GM21825 (cell line): ENCODE results near the gene DNAL4.

Experiments
- ATAC-seq: cut with Tn5 transposase; IDR thresholded peaks from one replicate; pipeline ENCODE4 v1.9.1; 2021; ENCODE audit warnings: mild to moderate bottlenecking, moderate library complexity; ENCODE audit not compliant: unreplicated experiment

Gene DNAL4

DNA sequence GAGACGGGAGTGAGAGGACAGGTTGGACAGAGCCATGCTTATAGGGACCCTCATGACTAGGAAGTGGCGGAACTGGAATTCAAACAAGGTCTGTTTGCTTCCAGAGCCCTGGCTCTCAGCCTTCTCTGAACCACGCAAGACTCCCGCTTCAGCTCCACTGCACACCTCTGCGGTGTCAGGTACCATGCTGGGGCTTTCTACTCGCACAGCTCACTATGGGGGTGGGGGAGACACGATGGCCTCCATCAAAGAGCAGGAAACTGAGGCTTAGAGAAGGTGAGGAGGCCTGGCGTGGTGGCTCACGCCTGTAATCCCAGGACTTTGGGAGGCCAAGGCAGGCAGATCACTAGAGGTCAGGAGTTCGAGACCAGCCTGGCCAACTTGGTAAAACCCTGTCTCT lies 52.4 kb downstream of the DNAL4 start:
- no peak for ATAC-seq

GRCh38 chr22:38741166-38741565 lies 52.8 kb downstream of the DNAL4 start:
- no peak for ATAC-seq

- ATAC-seq = no peak
These were observed 53.2 kb downstream of the DNAL4 start for GRCh38 chr22:38740754-38741153.

DNA sequence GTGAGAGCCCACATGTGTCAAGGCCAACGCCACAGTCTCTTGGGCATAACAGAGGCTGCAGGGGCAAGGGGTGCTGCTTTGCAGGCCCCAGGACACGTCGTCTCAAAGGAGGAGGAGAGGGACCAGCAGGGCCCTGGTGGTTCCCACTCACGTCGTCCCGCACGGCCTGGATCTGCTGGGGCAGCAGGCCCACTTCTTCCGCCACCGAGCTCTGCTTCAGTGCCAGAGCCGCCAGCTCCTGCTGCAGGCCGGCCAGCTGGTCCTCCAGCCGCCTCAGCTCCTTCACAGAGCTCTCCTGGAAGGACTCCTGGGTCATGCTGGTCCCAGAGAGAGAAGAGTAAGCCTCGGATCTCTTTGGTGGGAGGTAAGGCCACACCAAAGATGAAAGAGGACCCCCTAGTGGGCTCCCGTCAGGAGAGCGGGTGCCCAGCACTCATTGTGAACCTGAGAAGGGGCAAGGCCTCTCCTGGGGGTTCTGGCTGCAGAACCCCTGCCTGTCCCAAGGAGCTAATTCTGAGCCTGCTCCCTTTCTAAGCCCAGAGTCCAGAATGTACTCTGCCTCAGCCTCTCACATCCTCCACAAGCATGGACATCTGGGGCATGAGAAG lies 53.7 kb downstream of the DNAL4 start:
- ATAC-seq = no peak

DNA sequence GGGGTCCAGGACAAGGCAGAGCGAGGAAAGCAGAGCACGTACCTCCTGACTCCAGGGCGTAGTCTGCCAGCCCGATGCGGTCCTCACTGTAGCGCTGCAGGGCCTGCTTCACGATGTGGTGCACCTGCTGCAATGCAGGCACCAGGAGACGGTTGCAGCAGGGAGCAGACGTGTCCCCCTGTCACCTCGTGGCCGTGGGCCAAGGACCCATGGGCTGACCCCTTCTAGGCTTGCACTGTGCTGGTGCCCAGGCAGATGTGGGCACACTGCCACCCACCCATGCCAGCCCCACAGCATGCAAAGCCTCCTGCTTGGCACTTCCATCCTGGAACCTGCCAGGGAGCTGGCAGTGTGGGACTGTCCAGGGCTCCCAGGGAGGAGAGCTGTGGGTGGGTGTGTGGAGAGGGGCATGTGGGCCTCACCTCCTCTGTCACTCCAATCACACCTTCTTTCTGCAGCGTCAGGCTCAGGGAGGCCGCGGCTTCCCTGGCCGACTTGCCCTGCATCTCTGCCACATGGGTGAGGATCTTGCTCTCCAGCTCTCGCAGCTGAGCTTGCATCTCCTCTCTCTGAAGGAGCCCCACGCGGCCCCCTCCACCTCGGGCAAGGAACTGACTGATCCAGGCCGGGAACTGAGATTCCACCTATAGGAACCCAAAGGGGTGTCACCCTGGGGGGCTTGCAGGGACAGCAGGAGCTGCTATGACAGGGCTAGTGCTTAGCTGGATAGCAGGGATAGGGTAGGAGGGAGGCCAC lies 54.5 kb downstream of the DNAL4 start:
- no peak for ATAC-seq

- ATAC-seq = no peak
These were observed 55.4 kb downstream of the DNAL4 start for GRCh38 chr22:38738475-38739070.

DNA sequence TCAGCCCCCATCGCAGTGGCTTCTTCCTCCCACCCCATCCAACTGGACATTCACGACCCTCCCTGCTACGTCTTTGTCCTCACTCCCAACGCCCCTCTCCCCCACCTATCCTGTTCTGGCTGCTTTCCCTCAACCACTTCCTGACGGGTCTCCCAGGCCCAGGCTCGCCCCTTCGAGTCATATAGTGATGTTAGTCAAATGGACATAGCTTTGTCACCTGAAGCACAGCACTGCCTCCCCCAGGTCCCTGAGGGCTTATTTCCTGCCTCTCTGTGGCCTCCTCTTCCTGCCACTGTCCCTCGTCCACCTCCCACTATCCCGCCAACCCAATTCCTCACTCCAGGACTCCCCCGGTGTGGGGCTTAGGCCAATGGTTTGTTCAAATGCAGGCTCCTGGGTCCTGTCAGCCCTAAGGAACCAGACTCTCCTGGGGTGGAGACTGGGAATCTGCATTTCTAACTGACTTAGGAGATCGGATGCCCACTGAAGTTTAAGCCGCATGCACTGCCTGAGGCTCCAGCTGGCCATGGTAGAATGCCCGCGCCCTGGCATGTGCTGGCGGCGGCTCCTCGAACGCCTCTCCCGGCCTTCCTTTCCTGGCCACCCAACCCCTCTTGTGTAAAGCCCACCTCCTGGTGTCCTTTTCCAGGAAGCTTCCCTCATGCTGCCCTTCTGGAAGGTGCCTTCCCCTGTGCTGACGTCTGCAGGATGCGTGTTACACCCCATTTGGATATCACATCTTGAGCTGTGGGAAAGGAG lies 56.5 kb downstream of the DNAL4 start:
- ATAC-seq = no peak

- no peak for ATAC-seq
These were observed 57.7 kb downstream of the DNAL4 start for GRCh38 chr22:38736257-38736570.

- ATAC-seq = no peak
These were observed 58.3 kb downstream of the DNAL4 start for GRCh38 chr22:38735465-38736256.

DNA sequence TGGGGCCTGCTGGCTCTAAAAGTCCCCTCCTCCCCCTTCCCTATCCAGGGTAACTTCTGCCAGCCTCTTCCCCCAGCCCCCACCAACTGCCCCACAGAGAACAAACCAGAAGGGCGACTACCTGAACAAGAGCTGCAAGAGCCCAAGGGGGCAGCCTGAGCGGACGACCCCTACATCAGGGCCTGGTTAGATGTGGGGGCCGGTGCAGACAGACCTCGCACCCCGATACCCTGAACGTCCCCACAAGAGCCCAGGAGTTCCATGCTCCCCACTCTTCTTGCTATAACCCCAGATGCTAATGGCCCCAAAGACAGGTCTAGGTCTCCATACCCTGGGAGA lies 58.8 kb downstream of the DNAL4 start:
- no peak for ATAC-seq

GRCh38 chr22:38734421-38735100 lies 59.4 kb downstream of the DNAL4 start:
- ATAC-seq = no peak

GRCh38 chr22:38733724-38734381 lies 60.1 kb downstream of the DNAL4 start:
- no peak for ATAC-seq

GRCh38 chr22:38733329-38733723 lies 60.6 kb downstream of the DNAL4 start:
- ATAC-seq = no peak

- ATAC-seq = no peak
These were observed 61.6 kb downstream of the DNAL4 start for GRCh38 chr22:38732251-38732815.

- no peak for ATAC-seq
These were observed 62.2 kb downstream of the DNAL4 start for GRCh38 chr22:38731703-38732161.

GRCh38 chr22:38730411-38730871 lies 63.5 kb downstream of the DNAL4 start:
- ATAC-seq = no peak

GRCh38 chr22:38729946-38730345 lies 64.0 kb downstream of the DNAL4 start:
- ATAC-seq = no peak

DNA sequence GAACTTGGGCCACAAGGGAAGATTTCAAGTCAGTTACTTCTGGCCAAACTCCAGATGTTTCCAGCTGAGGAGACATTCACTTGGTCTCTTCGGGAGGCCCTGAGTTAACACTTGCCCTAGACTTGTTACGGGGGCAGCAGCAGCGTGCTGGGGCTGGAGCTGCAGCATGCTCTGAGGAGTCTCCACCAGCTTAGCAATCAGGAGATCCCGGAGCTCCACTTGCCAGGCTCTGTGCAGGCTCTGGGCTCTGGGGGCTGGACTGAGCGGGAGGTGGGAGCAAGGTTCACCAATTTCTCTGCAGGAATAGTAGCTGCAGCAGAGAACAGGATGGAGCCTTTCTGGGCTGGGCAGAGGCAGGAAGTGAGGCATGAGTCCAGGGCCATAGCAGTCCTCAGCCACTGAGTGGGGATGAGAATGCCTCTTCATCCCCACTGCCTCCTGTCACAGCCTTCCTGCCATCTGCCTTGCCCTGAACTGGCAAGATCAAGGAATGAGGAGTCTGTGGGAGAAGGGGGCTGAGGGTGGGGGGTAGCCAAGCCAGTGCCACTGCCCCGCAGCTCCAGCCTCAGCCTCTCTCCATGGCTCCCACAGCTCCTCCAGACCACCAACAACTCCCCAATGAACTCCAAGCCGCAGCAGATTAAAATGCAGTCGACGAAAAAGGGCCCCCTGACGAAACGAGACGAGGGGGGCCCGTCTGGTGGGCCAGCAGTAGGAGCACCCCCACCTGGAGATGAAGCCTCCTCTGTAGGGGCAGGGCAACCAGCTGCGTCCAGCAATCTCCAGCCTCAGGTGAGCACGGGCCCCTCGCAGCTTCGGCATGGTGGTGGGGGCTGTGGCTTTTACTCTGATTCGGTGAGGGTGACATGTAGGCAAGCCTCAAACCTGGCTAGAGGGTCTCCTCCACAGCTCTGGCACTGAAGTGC lies 64.8 kb downstream of the DNAL4 start:
- ATAC-seq = no peak
